Amygdala (tissue), 56 donors: ENCODE measurements around the gene METTL4.

Source experiments
- DNase-seq, 56 donors: peaks; one replicate each; lab custom pipeline; 2025; lab: John Stamatoyannopoulos, UW

METTL4 gene

GRCh38 chr18:2571200-2572170, at the start of gene METTL4, which contains the start of gene NDC80:
TSS of gene METTL4 (minus strand) at chr18:2571505. CDS start at chr18:2567216, 4,289 bp downstream.
TSS of gene NDC80 (plus strand) at chr18:2571557. CDS start at chr18:2572986, 1,429 bp downstream.
- peak; percentile 10 to 91 (median 72) for DNase-seq

- no peak for DNase-seq
Observed at GRCh38 chr18:2618009-2618408, 46.7 kb upstream of the METTL4 start.

GRCh38 chr18:2617401-2617998, 46.2 kb upstream of the METTL4 start:
- DNase-seq, result no peak

GRCh38 chr18:2612996-2613395, 41.7 kb upstream of the METTL4 start:
- no peak for DNase-seq

GRCh38 chr18:2610549-2610948, 39.2 kb upstream of the METTL4 start:
- no peak for DNase-seq

- no peak for DNase-seq
Observed at GRCh38 chr18:2609604-2610003, 38.3 kb upstream of the METTL4 start.

GRCh38 chr18:2606335-2606734, 35.0 kb upstream of the METTL4 start:
- no peak for DNase-seq

GRCh38 chr18:2602844-2603243, 31.5 kb upstream of the METTL4 start:
- no peak for DNase-seq

GRCh38 chr18:2597639-2598038, 26.3 kb upstream of the METTL4 start:
- no peak for DNase-seq

GRCh38 chr18:2590303-2590702, 19.0 kb upstream of the METTL4 start:
- no peak for DNase-seq

GRCh38 chr18:2589345-2590068, 18.2 kb upstream of the METTL4 start:
- no peak for DNase-seq

GRCh38 chr18:2588666-2589344, 17.5 kb upstream of the METTL4 start:
- no peak for DNase-seq

- no peak for DNase-seq
Observed at GRCh38 chr18:2587788-2588187, 16.5 kb upstream of the METTL4 start.

- no peak for DNase-seq
Observed at GRCh38 chr18:2573408-2573807, 2.1 kb upstream of the METTL4 start.

GRCh38 chr18:2572892-2573291, 1.6 kb upstream of the METTL4 start:
- no peak for DNase-seq

GRCh38 chr18:2572171-2572569, 865 bp upstream of the METTL4 start:
- DNase-seq, result no peak

- peak in 52 of 56 donors; percentile 17 to 89 (median 67) for DNase-seq
Observed at GRCh38 chr18:2570772-2571199, 519 bp downstream of the METTL4 start.

GRCh38 chr18:2569338-2570207, 1.7 kb downstream of the METTL4 start:
- DNase-seq, result no peak

GRCh38 chr18:2568605-2569004, 2.7 kb downstream of the METTL4 start:
- DNase-seq, result no peak
